ENCODE results near the gene ACBD7.

Gene ACBD7

GRCh38 chr10:15097011-15097812 is 8.6 kb upstream of the ACBD7 start, which contains the start of gene RPP38:
Gene RPP38, plus strand, starts transcription at chr10:15097355. Its CDS starts 5,960 bp downstream, at chr10:15103315.
- peak; percentile 84 for TF ChIP-seq POLR2A (IDR thresholded peaks at IDR 0.05; ENCODE audit: low read depth, low read length)
- peak; percentile 72 for TF ChIP-seq POU2F2 (IDR thresholded peaks at IDR 0.05; ENCODE audit: low read depth, low read length)
- TF ChIP-seq POLR2AphosphoS5 (IDR thresholded peaks at IDR 0.05; ENCODE audit: low read depth, low read length), result peak; percentile 92
- no peak for TF ChIP-seq PAX5 (IDR thresholded peaks at IDR 0.05; ENCODE audit: insufficient read depth, low read length, severe bottlenecking)
- TF ChIP-seq SPI1 (IDR thresholded peaks at IDR 0.05; ENCODE audit: low read depth, low read length), result peak; percentile 71
- TF ChIP-seq TAF1 (IDR thresholded peaks at IDR 0.05; ENCODE audit: low read depth, low read length), result peak; percentile 68
- peak; percentile 96 for DNase-seq (ENCODE audit: insufficient read length, low spot score)
- FAIRE-seq, result peak; percentile 98

- no peak for FAIRE-seq
- DNase-seq (ENCODE audit: insufficient read length, low spot score), result no peak
- TF ChIP-seq POU2F2 (IDR thresholded peaks at IDR 0.05; ENCODE audit: low read depth, low read length), result no peak
- no peak for TF ChIP-seq POLR2AphosphoS5 (IDR thresholded peaks at IDR 0.05; ENCODE audit: low read depth, low read length)
- TF ChIP-seq SPI1 (IDR thresholded peaks at IDR 0.05; ENCODE audit: low read depth, low read length), result no peak
- TF ChIP-seq POLR2A (IDR thresholded peaks at IDR 0.05; ENCODE audit: low read depth, low read length), result no peak
- no peak for TF ChIP-seq TAF1 (IDR thresholded peaks at IDR 0.05; ENCODE audit: low read depth, low read length)
- TF ChIP-seq PAX5 (IDR thresholded peaks at IDR 0.05; ENCODE audit: insufficient read depth, low read length, severe bottlenecking), result no peak
Observed at GRCh38 chr10:15096661-15097010, 8.1 kb upstream of the ACBD7 start.

GRCh38 chr10:15092855-15093408 is 4.4 kb upstream of the ACBD7 start:
- no peak for FAIRE-seq

GRCh38 chr10:15091418-15091817 is 2.8 kb upstream of the ACBD7 start:
- no peak for FAIRE-seq
- TF ChIP-seq POU2F2 (IDR thresholded peaks at IDR 0.05; ENCODE audit: low read depth, low read length) (no peak), POLR2A (IDR thresholded peaks at IDR 0.05; ENCODE audit: low read depth, low read length) (no peak), TAF1 (IDR thresholded peaks at IDR 0.05; ENCODE audit: low read depth, low read length) (no peak), SPI1 (IDR thresholded peaks at IDR 0.05; ENCODE audit: low read depth, low read length) (no peak), POLR2AphosphoS5 (IDR thresholded peaks at IDR 0.05; ENCODE audit: low read depth, low read length) (no peak), PAX5 (IDR thresholded peaks at IDR 0.05; ENCODE audit: insufficient read depth, low read length, severe bottlenecking) (no peak)
- DNase-seq (ENCODE audit: insufficient read length, low spot score), result no peak

More at GRCh38 chr10:15092855-15093408, 4.4 kb upstream of the ACBD7 start:
- TF ChIP-seq POU2F2 (IDR thresholded peaks at IDR 0.05; ENCODE audit: low read depth, low read length) (no peak), PAX5 (IDR thresholded peaks at IDR 0.05; ENCODE audit: insufficient read depth, low read length, severe bottlenecking) (no peak), TAF1 (IDR thresholded peaks at IDR 0.05; ENCODE audit: low read depth, low read length) (no peak)
- no peak for DNase-seq (ENCODE audit: insufficient read length, low spot score)

- TF ChIP-seq POU2F2 (IDR thresholded peaks at IDR 0.05; ENCODE audit: low read depth, low read length) (no peak), TAF1 (IDR thresholded peaks at IDR 0.05; ENCODE audit: low read depth, low read length) (no peak), POLR2A (IDR thresholded peaks at IDR 0.05; ENCODE audit: low read depth, low read length) (no peak), SPI1 (IDR thresholded peaks at IDR 0.05; ENCODE audit: low read depth, low read length) (no peak), POLR2AphosphoS5 (IDR thresholded peaks at IDR 0.05; ENCODE audit: low read depth, low read length) (no peak)
- no peak for FAIRE-seq
- DNase-seq (ENCODE audit: insufficient read length, low spot score), result no peak
Observed at GRCh38 chr10:15084502-15084922, 4.1 kb downstream of the ACBD7 start.

- TF ChIP-seq SPI1 (IDR thresholded peaks at IDR 0.05; ENCODE audit: low read depth, low read length), result no peak
- no peak for TF ChIP-seq POLR2AphosphoS5 (IDR thresholded peaks at IDR 0.05; ENCODE audit: low read depth, low read length)
- TF ChIP-seq PAX5 (IDR thresholded peaks at IDR 0.05; ENCODE audit: insufficient read depth, low read length, severe bottlenecking), result no peak
- TF ChIP-seq POU2F2 (IDR thresholded peaks at IDR 0.05; ENCODE audit: low read depth, low read length), result no peak
- no peak for TF ChIP-seq POLR2A (IDR thresholded peaks at IDR 0.05; ENCODE audit: low read depth, low read length)
- TF ChIP-seq TAF1 (IDR thresholded peaks at IDR 0.05; ENCODE audit: low read depth, low read length), result no peak
- FAIRE-seq, result no peak
- DNase-seq (ENCODE audit: insufficient read length, low spot score), result no peak
Observed at GRCh38 chr10:15083674-15084501, 4.7 kb downstream of the ACBD7 start.

- FAIRE-seq (no peak), DNase-seq (ENCODE audit: insufficient read length, low spot score) (no peak)
- TF ChIP-seq POLR2AphosphoS5 (IDR thresholded peaks at IDR 0.05; ENCODE audit: low read depth, low read length) (no peak), SPI1 (IDR thresholded peaks at IDR 0.05; ENCODE audit: low read depth, low read length) (no peak)
Observed at GRCh38 chr10:15075421-15075820, 13.2 kb downstream of the ACBD7 start.

GRCh38 chr10:15072358-15072757 is 16.2 kb downstream of the ACBD7 start:
- TF ChIP-seq TAF1 (IDR thresholded peaks at IDR 0.05; ENCODE audit: low read depth, low read length), result no peak
- TF ChIP-seq SPI1 (IDR thresholded peaks at IDR 0.05; ENCODE audit: low read depth, low read length), result no peak
- DNase-seq (ENCODE audit: insufficient read length, low spot score), result no peak
- FAIRE-seq, result no peak

- FAIRE-seq (no peak), DNase-seq (ENCODE audit: insufficient read length, low spot score) (no peak)
- TF ChIP-seq POU2F2 (IDR thresholded peaks at IDR 0.05; ENCODE audit: low read depth, low read length) (no peak), POLR2AphosphoS5 (IDR thresholded peaks at IDR 0.05; ENCODE audit: low read depth, low read length) (no peak), SPI1 (IDR thresholded peaks at IDR 0.05; ENCODE audit: low read depth, low read length) (no peak), TAF1 (IDR thresholded peaks at IDR 0.05; ENCODE audit: low read depth, low read length) (no peak), POLR2A (IDR thresholded peaks at IDR 0.05; ENCODE audit: low read depth, low read length) (no peak), PAX5 (IDR thresholded peaks at IDR 0.05; ENCODE audit: insufficient read depth, low read length, severe bottlenecking) (no peak)
Observed at GRCh38 chr10:15069230-15069629, 19.3 kb downstream of the ACBD7 start.
